Measurements from ENCODE around the gene HOXC5.

HOXC5 gene

GRCh38 chr12:54019924-54020590 is 12.8 kb upstream of the HOXC5 start:
- DNase-seq (ENCODE audit: low read depth), result no peak

- no peak for DNase-seq (ENCODE audit: low read depth)
Measured at GRCh38 chr12:54020591-54021405, 12.1 kb upstream of the HOXC5 start.

- DNase-seq (ENCODE audit: low read depth), result no peak
Measured at GRCh38 chr12:54021432-54022013, 11.3 kb upstream of the HOXC5 start.

- no peak for DNase-seq (ENCODE audit: low read depth)
Measured at GRCh38 chr12:54022960-54023884, 9.6 kb upstream of the HOXC5 start.

GRCh38 chr12:54024127-54024526 is 8.7 kb upstream of the HOXC5 start:
- DNase-seq (ENCODE audit: low read depth), result no peak

GRCh38 chr12:54024581-54025305 is 8.1 kb upstream of the HOXC5 start:
- DNase-seq (ENCODE audit: low read depth), result no peak

GRCh38 chr12:54025499-54026405 is 7.1 kb upstream of the HOXC5 start:
- no peak for DNase-seq (ENCODE audit: low read depth)

GRCh38 chr12:54026640-54027441 is 6.0 kb upstream of the HOXC5 start:
- no peak for DNase-seq (ENCODE audit: low read depth)

- no peak for DNase-seq (ENCODE audit: low read depth)
Measured at GRCh38 chr12:54027442-54027786, 5.4 kb upstream of the HOXC5 start.

- DNase-seq (ENCODE audit: low read depth), result no peak
Measured at GRCh38 chr12:54028314-54029201, 4.3 kb upstream of the HOXC5 start, which contains the start of gene HOXC6. Gene HOXC6, plus strand, starts transcription at chr12:54028440. Its CDS starts 82 bp downstream, at chr12:54028522.

- DNase-seq (ENCODE audit: low read depth), result no peak
Measured at GRCh38 chr12:54029529-54030441, 3.1 kb upstream of the HOXC5 start.

- DNase-seq (ENCODE audit: low read depth), result no peak
Measured at GRCh38 chr12:54030442-54030801, 2.4 kb upstream of the HOXC5 start.

GRCh38 chr12:54030889-54031471 is 1.9 kb upstream of the HOXC5 start:
- DNase-seq (ENCODE audit: low read depth), result no peak

GRCh38 chr12:54031480-54031879 is 1.4 kb upstream of the HOXC5 start:
- no peak for DNase-seq (ENCODE audit: low read depth)

- DNase-seq (ENCODE audit: low read depth), result no peak
Measured at GRCh38 chr12:54032086-54032619, 697 bp upstream of the HOXC5 start.

- no peak for DNase-seq (ENCODE audit: low read depth)
Measured at GRCh38 chr12:54033106-54033979, 493 bp downstream of the HOXC5 start.

Data from HS-5 (cell line).